Keratinocyte (primary cell): ENCODE results near the gene SYNM. TPM values are rescaled to one million over a fixed set of nuclear protein-coding genes. Genes with fewer than 3 reads are reported as not detected.

Experiments used
- DNase-seq: peaks from one replicate; pipeline ENCODE4 v3.0.0-alpha.2; 2011; ENCODE audit warnings: low read depth, missing footprints, low spot score
- FAIRE-seq: peaks from 2 replicates; lab custom pipeline; 2011; peaks lifted over from hg19 to GRCh38; lab: Jason Lieb, UNC
- H2AFZ ChIP-seq: 2 replicates; pipeline ENCODE4 v1.6.0; 2012; ENCODE audit warnings: low read length, control low read depth, inconsistent platforms; ENCODE audit not compliant: control insufficient read depth
- H3K27ac ChIP-seq: 2 replicates; pipeline ENCODE4 v1.5.1; 2011; ENCODE audit warnings: low read length; ENCODE audit not compliant: control insufficient read depth, insufficient read depth
- H3K27me3 ChIP-seq: 3 replicates; pipeline ENCODE4 v1.6.0; 2011; ENCODE audit warnings: low read length; ENCODE audit not compliant: control insufficient read depth, insufficient read depth; ENCODE audit errors: extremely low read depth
- H3K36me3 ChIP-seq, 2 experiments: 2 replicates in 1 of 2; 3 replicates in 1 of 2; pipeline ENCODE4 v1.5.1; 2011; ENCODE audit warnings: low read length in 2 of 2, mild to moderate bottlenecking in 1 of 2; ENCODE audit not compliant: control insufficient read depth in 2 of 2, insufficient read depth in 2 of 2; ENCODE audit errors: extremely low read depth in 1 of 2
- H3K4me1 ChIP-seq: 3 replicates; pipeline ENCODE4 v1.5.1; 2011; ENCODE audit warnings: low read length; ENCODE audit not compliant: control insufficient read depth, insufficient read depth; ENCODE audit errors: extremely low read depth
- H3K4me2 ChIP-seq: 3 replicates; pipeline ENCODE4 v1.6.0; 2011; ENCODE audit warnings: low read depth, low read length; ENCODE audit not compliant: control insufficient read depth, insufficient read depth; ENCODE audit errors: extremely low read depth
- H3K4me3 ChIP-seq, 3 experiments: fragments of 200-600 bp in 1 of 3; sonication (generic) in 1 of 3; 2 replicates in 2 of 3; 3 replicates in 1 of 3; pipeline ENCODE4 v1.5.1; 2011 to 2016; ENCODE audit warnings: low read length in 3 of 3, mild to moderate bottlenecking in 3 of 3, control low read depth in 2 of 3, inconsistent platforms in 1 of 3, low read depth in 1 of 3, mixed read lengths in 1 of 3, mixed run types in 1 of 3, moderate library complexity in 1 of 3; ENCODE audit not compliant: control insufficient read depth in 2 of 3, insufficient read depth in 2 of 3; ENCODE audit errors: extremely low read depth in 1 of 3
- H3K79me2 ChIP-seq: 2 replicates; pipeline ENCODE4 v1.6.0; 2012; ENCODE audit warnings: low read length; ENCODE audit not compliant: control insufficient read depth, insufficient read depth
- H3K9ac ChIP-seq: 3 replicates; pipeline ENCODE4 v1.6.0; 2011; ENCODE audit warnings: low read length; ENCODE audit not compliant: control insufficient read depth, insufficient read depth; ENCODE audit errors: extremely low read depth
- H3K9me1 ChIP-seq: 3 replicates; pipeline ENCODE4 v1.6.0; 2011; ENCODE audit warnings: low read length; ENCODE audit not compliant: control insufficient read depth, insufficient read depth; ENCODE audit errors: extremely low read depth
- H3K9me3 ChIP-seq: 2 replicates; pipeline ENCODE4 v1.5.1; 2012; ENCODE audit warnings: low read depth, low read length; ENCODE audit not compliant: control insufficient read depth
- H4K20me1 ChIP-seq: 3 replicates; pipeline ENCODE4 v1.6.0; 2011; ENCODE audit warnings: low read length; ENCODE audit not compliant: control insufficient read depth, insufficient read depth; ENCODE audit errors: extremely low read depth
- EZH2 ChIP-seq: IDR thresholded peaks from one replicate; pipeline ENCODE4 v1.6.1; 2012; ENCODE audit warnings: inconsistent platforms, mild to moderate bottlenecking, low read length, moderate library complexity
- dilution Hi-C: fragments of 300-500 bp; cut with MboI; formaldehyde crosslinking; loops from one replicate; pipeline ENCODE4 v1.7.0; 2020; ENCODE audit warnings: low sequenced_read_pairs; ENCODE audit not compliant: extremely low pct_ligation_motif_present
- polyA plus RNA-seq, 5 experiments: library from polyadenylated mRNA; depleted of rRNA in 3 of 5; stranded (reverse) in 3 of 5; stranded (forward) in 1 of 5; unstranded in 1 of 5; fragments of >200 nt; gene quantifications; 1 replicate in 1 of 5; 2 replicates in 3 of 5; 3 replicates in 1 of 5; pipeline versions ENCODE4 v1.2.1 to v1.2.3, GENCODE V29; 2011 to 2012; ENCODE audit warnings: missing spikeins in 2 of 5, low read depth in 1 of 5, low replicate concordance in 1 of 5
- TF ChIP-seq, protein P1 (sequence below), 3 experiments: IDR thresholded peaks in 1 of 3; conservative IDR thresholded peaks in 1 of 3; optimal IDR thresholded peaks in 1 of 3; 2 replicates in 2 of 3; 3 replicates in 1 of 3; pipeline versions ENCODE3 to v1.5.1; 2011; ENCODE audit warnings: low read length in 3 of 3, mild to moderate bottlenecking in 3 of 3, moderate library complexity in 2 of 3, control low read depth in 1 of 3, inconsistent platforms in 1 of 3; ENCODE audit not compliant: insufficient read depth in 2 of 3; ENCODE audit errors: extremely low read depth in 1 of 3

The SYNM gene
- polyA plus RNA-seq, 1 donor (not counting 4 experiments of a cell fraction or from before 2014, with no cell fraction given) = 0.09 TPM

DNA sequence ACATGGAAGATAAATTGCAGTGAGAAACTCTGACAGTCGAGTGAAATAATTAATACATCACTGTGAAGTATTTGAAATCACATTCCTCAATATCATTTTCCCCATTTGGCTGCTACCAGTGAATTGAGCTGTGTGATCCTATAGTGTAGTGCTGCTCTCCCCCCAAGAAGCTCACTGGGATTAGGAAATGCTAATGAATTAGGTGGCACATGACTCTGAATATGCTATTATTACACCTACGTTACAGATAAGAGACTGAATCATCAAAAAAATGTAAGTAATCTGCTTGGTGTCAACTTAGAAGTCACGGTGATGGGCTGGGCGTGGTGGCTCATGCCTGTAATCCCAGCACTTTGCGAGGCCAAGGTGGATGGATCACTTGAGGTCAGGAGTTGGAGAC, 34.7 kb upstream of the SYNM start:
- H3K4me2 ChIP-seq = no peak overlapping the region
- no peaks in the 10 kb centered on the region for H3K27me3 ChIP-seq
- DNase-seq = no peak
- H3K9me3 ChIP-seq = no peaks in the 10 kb centered on the region
- H3K4me1 ChIP-seq = peaks cover 4% of the 10 kb centered on the region
- no peak overlapping the region for H3K27ac ChIP-seq
- no peak for FAIRE-seq
- no peak overlapping the region for H2AFZ ChIP-seq
- H3K79me2 ChIP-seq = no peaks in the 10 kb centered on the region
- TF ChIP-seq, protein P1, sequence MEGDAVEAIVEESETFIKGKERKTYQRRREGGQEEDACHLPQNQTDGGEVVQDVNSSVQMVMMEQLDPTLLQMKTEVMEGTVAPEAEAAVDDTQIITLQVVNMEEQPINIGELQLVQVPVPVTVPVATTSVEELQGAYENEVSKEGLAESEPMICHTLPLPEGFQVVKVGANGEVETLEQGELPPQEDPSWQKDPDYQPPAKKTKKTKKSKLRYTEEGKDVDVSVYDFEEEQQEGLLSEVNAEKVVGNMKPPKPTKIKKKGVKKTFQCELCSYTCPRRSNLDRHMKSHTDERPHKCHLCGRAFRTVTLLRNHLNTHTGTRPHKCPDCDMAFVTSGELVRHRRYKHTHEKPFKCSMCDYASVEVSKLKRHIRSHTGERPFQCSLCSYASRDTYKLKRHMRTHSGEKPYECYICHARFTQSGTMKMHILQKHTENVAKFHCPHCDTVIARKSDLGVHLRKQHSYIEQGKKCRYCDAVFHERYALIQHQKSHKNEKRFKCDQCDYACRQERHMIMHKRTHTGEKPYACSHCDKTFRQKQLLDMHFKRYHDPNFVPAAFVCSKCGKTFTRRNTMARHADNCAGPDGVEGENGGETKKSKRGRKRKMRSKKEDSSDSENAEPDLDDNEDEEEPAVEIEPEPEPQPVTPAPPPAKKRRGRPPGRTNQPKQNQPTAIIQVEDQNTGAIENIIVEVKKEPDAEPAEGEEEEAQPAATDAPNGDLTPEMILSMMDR (optimal IDR thresholded peaks at IDR 0.05 in 1 of 3, IDR thresholded peaks at IDR 0.05 in 1 of 3, conservative IDR thresholded peaks at IDR 0.05 in 1 of 3; ENCODE audit: extremely low read depth in 1 of 3, insufficient read depth in 2 of 3, low read length in 3 of 3) = no peak
- TF ChIP-seq EZH2 = no peak
- dilution Hi-C loops = no loop called here
- no peaks in the 10 kb centered on the region for H3K9me1 ChIP-seq
- no peak overlapping the region for H3K4me3 ChIP-seq
- H4K20me1 ChIP-seq = no peaks in the 10 kb centered on the region
- no peaks in the 10 kb centered on the region for H3K36me3 ChIP-seq
- no peak overlapping the region for H3K9ac ChIP-seq

DNA sequence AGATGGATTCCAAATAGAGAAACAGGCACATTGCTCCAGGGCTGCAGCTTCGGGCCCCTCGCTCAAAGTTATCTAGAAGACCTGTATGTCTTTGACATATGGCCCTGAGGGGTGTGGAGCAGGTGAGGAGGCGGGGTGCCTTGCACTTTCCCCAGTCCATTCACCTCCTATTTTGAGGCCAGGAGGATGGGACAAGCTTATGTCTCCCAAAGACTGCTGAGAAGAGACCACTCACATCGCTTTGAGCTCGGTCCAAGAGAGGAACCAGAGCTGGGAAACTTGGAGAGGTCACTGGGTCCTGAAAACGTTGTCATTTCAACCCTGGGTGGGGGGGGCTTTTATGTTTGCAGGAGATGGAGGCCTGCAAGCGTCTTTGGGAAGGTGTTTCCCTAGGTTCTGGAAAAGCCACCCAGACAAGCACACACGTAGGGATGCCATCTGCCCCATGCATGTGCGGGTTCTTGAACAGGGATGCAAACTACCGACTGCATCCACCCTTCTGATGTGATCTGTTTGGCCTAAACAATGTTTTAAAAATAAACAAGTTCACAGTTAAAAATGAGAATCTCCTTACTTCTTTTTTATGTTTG, 33.7 kb upstream of the SYNM start:
- no peak for TF ChIP-seq EZH2
- TF ChIP-seq, protein P1 (optimal IDR thresholded peaks at IDR 0.05 in 1 of 3, IDR thresholded peaks at IDR 0.05 in 1 of 3, conservative IDR thresholded peaks at IDR 0.05 in 1 of 3; ENCODE audit: extremely low read depth in 1 of 3, insufficient read depth in 2 of 3, low read length in 3 of 3) = no peak
- no peak for DNase-seq

More for the DNA sequence above, 33.7 kb upstream of the SYNM start:
- Histone ChIP-seq H3K4me2 (no peak overlapping the region), H2AFZ (no peak overlapping the region), H4K20me1 (no peaks in the 10 kb centered on the region), H3K9ac (no peak overlapping the region), H3K36me3 (no peaks in the 10 kb centered on the region), H3K9me1 (no peaks in the 10 kb centered on the region), H3K4me3 (no peak overlapping the region), H3K4me1 (peaks cover 4% of the 10 kb centered on the region), H3K27me3 (no peaks in the 10 kb centered on the region), H3K79me2 (no peaks in the 10 kb centered on the region), H3K9me3 (no peaks in the 10 kb centered on the region), H3K27ac (no peak overlapping the region)
- dilution Hi-C loops = no loop called here
- no peak for FAIRE-seq
